ENCODE data around the gene FBXW8. TPM values are rescaled to one million over a fixed set of nuclear protein-coding genes. Genes with fewer than 3 reads are reported as not detected.

FBXW8 gene
- total RNA-seq, 1 experiment from 2014 or later, result 15.3 TPM

GRCh38 chr12:117061555-117062079 lies 150.9 kb downstream of the FBXW8 start:
- H3K4me3 Mint-ChIP-seq, result no peak overlapping the region; a peak in 1 of 5 replicates
- no peaks in the 10 kb centered on the region for H3K79me1 ChIP-seq (ENCODE audit: insufficient read depth, low read depth, low read length, poor library complexity, severe bottlenecking)
- no peak overlapping the region for H3K27ac Mint-ChIP-seq
- no peak overlapping the region for H3K4ac ChIP-seq (ENCODE audit: low read depth, low read length)
- H2AFZ ChIP-seq (ENCODE audit: low read length), result no peak overlapping the region
- H4K91ac ChIP-seq (ENCODE audit: insufficient read length, low read depth, low read length), result no peak overlapping the region
- peaks cover 42 to 68% of the 10 kb centered on the region in 2 experiments for H3K4me1 Mint-ChIP-seq
- no peak overlapping the region for H3T11ph ChIP-seq (ENCODE audit: low read length)
- H2AK5ac ChIP-seq (ENCODE audit: insufficient read length, low read length), result no peak overlapping the region
- H3K23ac ChIP-seq (ENCODE audit: insufficient read length, low read depth, low read length), result no peak overlapping the region
- no peak overlapping the region for H2BK15ac ChIP-seq (ENCODE audit: low read depth, low read length)
- no peak overlapping the region for H2BK20ac ChIP-seq (ENCODE audit: low read depth, low read length, poor library complexity, severe bottlenecking)
- H3K56ac ChIP-seq (ENCODE audit: insufficient read length, low read depth, low read length), result no peak overlapping the region
- no peak overlapping the region for H4K8ac ChIP-seq (replicated peaks; ENCODE audit: insufficient read length, low read depth, low read length)
- no peaks in the 10 kb centered on the region for H3K9me3 Mint-ChIP-seq
- no CpG with 5 or more reads among the region's 4 CpGs for WGBS (ENCODE audit: extremely low coverage, insufficient read length, low lambda C conversion rate)
- H3K9ac ChIP-seq (ENCODE audit: extremely low read depth, insufficient read length, low read length), result no peak overlapping the region
- H2BK5ac ChIP-seq (ENCODE audit: insufficient read length, low read length), result no peak overlapping the region
- H4K5ac ChIP-seq (ENCODE audit: insufficient read length, low read depth, low read length), result no peak overlapping the region
- no peaks in the 10 kb centered on the region; the same call in 1 of the 2 replicates for H3K4me1 ChIP-seq (ENCODE audit: insufficient read depth, low read length)
- no peaks in the 10 kb centered on the region for H4K20me1 ChIP-seq (ENCODE audit: control insufficient read depth, insufficient read depth, insufficient read length)
- no peaks in the 10 kb centered on the region for H3K9me3 ChIP-seq (ENCODE audit: control insufficient read depth, low read depth, low read length)
- no peaks in the 10 kb centered on the region; a peak in 1 of 7 replicates for H3K36me3 Mint-ChIP-seq (ENCODE audit: insufficient read depth in 1 of 3, low read depth in 3 of 3)
- no peak for DNase-seq
- no peaks in the 10 kb centered on the region for H3K23me2 ChIP-seq (ENCODE audit: insufficient read length, low read depth, low read length, poor library complexity, severe bottlenecking)
- H2BK12ac ChIP-seq (ENCODE audit: insufficient read length, low read depth, low read length), result no peak overlapping the region
- TF ChIP-seq CTCF (conservative IDR thresholded peaks at IDR 0.05), result no peak
- H3K4me2 ChIP-seq (ENCODE audit: insufficient read depth, insufficient read length, low read length), result no peak overlapping the region
- H3K27me3 ChIP-seq (ENCODE audit: insufficient read depth, low read length), result no peaks in the 10 kb centered on the region
- H3K18ac ChIP-seq (ENCODE audit: insufficient read length, low read depth, low read length), result no peak overlapping the region
- no peak overlapping the region for H3K27ac ChIP-seq (ENCODE audit: insufficient read length, low read depth, low read length)
- peaks cover 3% of the 10 kb centered on the region for H3K27me3 Mint-ChIP-seq (ENCODE audit: low read depth)
- H2BK120ac ChIP-seq (ENCODE audit: low read depth, low read length, poor library complexity, severe bottlenecking), result no peak overlapping the region
- no peaks in the 10 kb centered on the region for H3K79me2 ChIP-seq (ENCODE audit: insufficient read depth, low read length)
- no peak overlapping the region for H3K14ac ChIP-seq (ENCODE audit: insufficient read depth, low read length)
